K562 (cell line): ENCODE data around the gene GAPDH. TPM values are rescaled to one million over a fixed set of nuclear protein-coding genes. Genes with fewer than 3 reads are reported as not detected.

Experiments
- ARNT ChIP-seq, 2 experiments: fragments of 450-650 bp; IDR thresholded peaks; 2 replicates each; pipeline ENCODE4 v1.6.1; 2016; ENCODE audit warnings: mild to moderate bottlenecking in 1 of 2
- CREB3L1 ChIP-seq: fragments of 450-650 bp; IDR thresholded peaks from 2 replicates; pipeline ENCODE4 v1.6.1; 2014; ENCODE audit warnings: low read depth, mild to moderate bottlenecking, moderate library complexity, borderline replicate concordance
- FOS ChIP-seq: IDR thresholded peaks from 3 replicates; pipeline ENCODE4 v1.6.1; 2011; ENCODE audit not compliant: insufficient read length; ENCODE audit errors: extremely low read depth
- HDAC3 ChIP-seq: fragments of 450-650 bp; IDR thresholded peaks from 2 replicates; pipeline ENCODE4 v1.6.1; 2018; ENCODE audit warnings: borderline replicate concordance, mild to moderate bottlenecking, moderate library complexity; ENCODE audit not compliant: partially characterized antibody
- MAFG ChIP-seq: fragments of 450-650 bp; conservative IDR thresholded peaks from 2 replicates; pipeline ENCODE4 v1.6.1; 2016; ENCODE audit warnings: missing genetic modification characterization, missing compliant biosample characterization
- MEF2A ChIP-seq: IDR thresholded peaks from 2 replicates; pipeline ENCODE4 v1.6.1; 2011; ENCODE audit warnings: low read depth, mild to moderate bottlenecking, low read length, moderate library complexity; ENCODE audit not compliant: control insufficient read depth
- NR2C2 ChIP-seq, 2 experiments: fragments of 200-800 bp in 1 of 2; sonication (Bioruptor generic) in 1 of 2; sonication (generic) in 1 of 2; formaldehyde crosslinking in 1 of 2; IDR thresholded peaks; 2 replicates each; pipeline versions ENCODE4 v1.6.1 to v1.8.0; 2016 to 2022; ENCODE audit warnings: mild to moderate bottlenecking in 1 of 2, missing compliant biosample characterization in 1 of 2, missing genetic modification characterization in 1 of 2, missing genetic modification reagents in 1 of 2
- PCBP1 ChIP-seq: fragments of 200-400 bp; formaldehyde crosslinking; IDR thresholded peaks from 2 replicates; pipeline ENCODE4 v1.6.1; 2018; ENCODE audit warnings: mild to moderate bottlenecking, low read depth, low read length; ENCODE audit not compliant: poor library complexity, severe bottlenecking
- PKNOX1 ChIP-seq: fragments of 450-650 bp; IDR thresholded peaks from 2 replicates; pipeline ENCODE4 v1.6.1; 2016
- PRPF4 ChIP-seq: fragments of 200-400 bp; formaldehyde crosslinking; IDR thresholded peaks from one replicate; pipeline ENCODE4 v1.6.1; 2017; ENCODE audit warnings: low read length, low read depth, mild to moderate bottlenecking; ENCODE audit not compliant: insufficient read depth, poor library complexity, severe bottlenecking
- XRCC3 ChIP-seq: fragments of 450-650 bp; IDR thresholded peaks from 2 replicates; pipeline ENCODE4 v1.6.1; 2017; ENCODE audit warnings: mild to moderate bottlenecking, moderate library complexity
- ZFP36 ChIP-seq: fragments of 150-350 bp; IDR thresholded peaks from 2 replicates; pipeline ENCODE4 v1.6.1; 2018; ENCODE audit warnings: low read length, low read depth; ENCODE audit not compliant: partially characterized antibody
- ZNF24 ChIP-seq: fragments of 450-650 bp; IDR thresholded peaks from 2 replicates; pipeline ENCODE4 v1.6.1; 2016
- ZNF561 ChIP-seq: fragments of 450-650 bp; formaldehyde crosslinking; conservative IDR thresholded peaks from 2 replicates; pipeline ENCODE4 v1.4.0; 2020; ENCODE audit warnings: mild to moderate bottlenecking, moderate library complexity
- ZNF609 ChIP-seq: sonication (generic); formaldehyde crosslinking; IDR thresholded peaks from 2 replicates; pipeline ENCODE4 v1.8.1; 2023; ENCODE audit warnings: missing genetic modification reagents, mild to moderate bottlenecking, borderline replicate concordance
- polyA plus RNA-seq, 8 experiments: library from polyadenylated mRNA; depleted of rRNA in 4 of 8; stranded (reverse) in 5 of 8; unstranded in 3 of 8; fragments of >200 nt; fragmentation: Nextera tagmentation in 2 of 8; fragmentation: Illumina TruSeq in 1 of 8; extraction: Ambion mirVana in 2 of 8; extraction: Trizol in 1 of 8; gene quantifications; 2 replicates each; pipeline versions ENCODE4 v1.2.1 to v1.2.3, GENCODE V29; 2011 to 2014; ENCODE audit warnings: inconsistent platforms in 1 of 8, missing spikeins in 1 of 8
- total RNA-seq, 7 experiments: library from RNA; depleted of rRNA in 6 of 7; stranded (reverse); fragments of >200 nt in 6 of 7; fragmentation: Illumina TruSeq in 2 of 7; extraction: Trizol in 2 of 7; gene quantifications; 2 replicates each; pipeline versions ENCODE4 v1.2.1 to v1.2.3, GENCODE V29; 2011 to 2021; ENCODE audit warnings: low replicate concordance in 1 of 7

GAPDH gene
- total and polyA plus RNA-seq, 9 of the 15 experiments (the other 6 are each of a cell fraction or from before 2014, with no cell fraction given) = 2,206 to 6,793 (median 4,217) TPM

GRCh38 chr12:6494258-6494743 is 40.0 kb upstream of the GAPDH start (continued):
- TF ChIP-seq PCBP1 = no peak
- peak; percentile 1; the same call in 1 of the 2 replicates for TF ChIP-seq PKNOX1
- TF ChIP-seq MEF2A = no peak
- TF ChIP-seq ARNT (IDR thresholded peaks at IDR 0.05) = 0 out of 4 replicates have a peak, but pooled peaks of 1 of the 2 experiments have one; percentile 33
- TF ChIP-seq ZNF609 (CRISPR knock-in tag) = no peak
- TF ChIP-seq FOS = no peak
- no peak for TF ChIP-seq ZFP36
- TF ChIP-seq PRPF4 = no peak
- peak; percentile 83 for TF ChIP-seq ZNF24
- no peak for TF ChIP-seq MAFG (tag)
- no peak for TF ChIP-seq XRCC3
- no peak for TF ChIP-seq ZNF561 (CRISPR knock-in tag)
- TF ChIP-seq HDAC3 = peak; percentile 96
- TF ChIP-seq CREB3L1 = no peak
- TF ChIP-seq NR2C2 (CRISPR knock-in tag; IDR thresholded peaks at IDR 0.05) = 0 out of 2 replicates have a peak, but pooled peaks have one; percentile 24
- no peak for TF ChIP-seq NR2C2 (tag; IDR thresholded peaks at IDR 0.05)
